Astrocyte (in vitro differentiated cells and primary cell): ENCODE results near the gene NLGN1. TPM values are rescaled to one million over a fixed set of nuclear protein-coding genes. Genes with fewer than 3 reads are reported as not detected.

Experiments
- DNase-seq: peaks from one replicate; pipeline ENCODE4 v3.0.0-alpha.2; 2010; ENCODE audit warnings: low read depth
- FAIRE-seq: peaks from 2 replicates; lab custom pipeline; 2011; peaks lifted over from hg19 to GRCh38; lab: Jason Lieb, UNC
- H2AFZ ChIP-seq: 2 replicates; pipeline ENCODE4 v1.6.0; 2012; ENCODE audit warnings: low read depth, low read length, inconsistent platforms
- H3K27ac ChIP-seq: 2 replicates; pipeline ENCODE4 v1.5.1; 2011; ENCODE audit warnings: low read depth, low read length, inconsistent platforms
- H3K27me3 ChIP-seq: 2 replicates; pipeline ENCODE4 v1.6.0; 2011; ENCODE audit warnings: low read length, inconsistent platforms; ENCODE audit not compliant: insufficient read depth
- H3K36me3 ChIP-seq: 2 replicates; pipeline ENCODE4 v1.5.1; 2011; ENCODE audit warnings: low read length, inconsistent platforms; ENCODE audit not compliant: insufficient read depth
- H3K4me1 ChIP-seq: 2 replicates; pipeline ENCODE4 v1.5.1; 2011; ENCODE audit warnings: low read length, inconsistent platforms; ENCODE audit not compliant: insufficient read depth
- H3K4me2 ChIP-seq: 2 replicates; pipeline ENCODE4 v1.6.0; 2012; ENCODE audit warnings: low read length, inconsistent platforms
- H3K4me3 ChIP-seq: 2 replicates; pipeline ENCODE4 v1.5.1; 2011; ENCODE audit warnings: low read depth, mild to moderate bottlenecking, low read length, inconsistent platforms; ENCODE audit not compliant: insufficient read depth
- H3K79me2 ChIP-seq: 2 replicates; pipeline ENCODE4 v1.6.0; 2012; ENCODE audit warnings: mild to moderate bottlenecking, low read length, inconsistent platforms; ENCODE audit not compliant: insufficient read depth
- H3K9ac ChIP-seq: 2 replicates; pipeline ENCODE4 v1.6.0; 2012; ENCODE audit warnings: mild to moderate bottlenecking, low read length, inconsistent platforms
- H3K9me3 ChIP-seq: 2 replicates; pipeline ENCODE4 v1.5.1; 2012; ENCODE audit warnings: low read depth, mild to moderate bottlenecking, low read length, inconsistent platforms; ENCODE audit not compliant: insufficient read depth
- H4K20me1 ChIP-seq: 2 replicates; pipeline ENCODE4 v1.6.0; 2012; ENCODE audit warnings: low read length, inconsistent platforms; ENCODE audit not compliant: insufficient read depth
- H3K27ac Mint-ChIP-seq: one replicate; pipeline ENCODE4 v1.8.0; 2021; ENCODE audit warnings: mild to moderate bottlenecking, mixed read lengths; ENCODE audit not compliant: unreplicated experiment
- H3K27me3 Mint-ChIP-seq: one replicate; pipeline ENCODE4 v1.8.0; 2021; ENCODE audit warnings: low read depth, mixed read lengths; ENCODE audit not compliant: unreplicated experiment
- H3K36me3 Mint-ChIP-seq: one replicate; pipeline ENCODE4 v1.8.0; 2021; ENCODE audit warnings: low read depth, mixed read lengths; ENCODE audit not compliant: unreplicated experiment
- H3K4me1 Mint-ChIP-seq: one replicate; pipeline ENCODE4 v1.8.0; 2021; ENCODE audit warnings: low read depth, mixed read lengths; ENCODE audit not compliant: unreplicated experiment
- H3K4me3 Mint-ChIP-seq: one replicate; pipeline ENCODE4 v1.8.0; 2021; ENCODE audit warnings: mild to moderate bottlenecking, moderate library complexity, mixed read lengths; ENCODE audit not compliant: unreplicated experiment
- H3K9me3 Mint-ChIP-seq: one replicate; pipeline ENCODE4 v1.8.0; 2021; ENCODE audit warnings: mild to moderate bottlenecking, mixed read lengths; ENCODE audit not compliant: unreplicated experiment
- CTCF ChIP-seq: IDR thresholded peaks from 2 replicates; pipeline ENCODE4 v1.5.1; 2011; ENCODE audit warnings: low read depth, mild to moderate bottlenecking, inconsistent platforms, low read length, moderate library complexity; ENCODE audit not compliant: insufficient read depth
- EZH2 ChIP-seq: IDR thresholded peaks from 2 replicates; pipeline ENCODE4 v1.6.1; 2012; ENCODE audit warnings: mild to moderate bottlenecking, low read length, inconsistent platforms; ENCODE audit not compliant: insufficient read depth
- total RNA-seq: library from RNA; stranded (reverse); gene quantifications from 2 replicates; pipeline ENCODE4 v1.2.1, GENCODE V29; 2021

The NLGN1 gene
- total RNA-seq, 1 donor from 2014 or later = 1.2 TPM

GRCh38 chr3:174010907-174011306 is 613.4 kb downstream of the NLGN1 start:
- Mint-ChIP-seq H3K27me3 (no peaks in the 10 kb centered on the region), H3K4me1 (no peaks in the 10 kb centered on the region), H3K27ac (no peak overlapping the region), H3K9me3 (no peaks in the 10 kb centered on the region), H3K36me3 (no peaks in the 10 kb centered on the region), H3K4me3 (no peak overlapping the region)
- no peak overlapping the region for H3K4me2 ChIP-seq
- H3K27me3 ChIP-seq = no peaks in the 10 kb centered on the region
- TF ChIP-seq EZH2 (no peak), CTCF (no peak)
- no peak overlapping the region for H2AFZ ChIP-seq
- H3K9me3 ChIP-seq = no peaks in the 10 kb centered on the region
- H3K4me1 ChIP-seq = peaks cover 2% of the 10 kb centered on the region
- H3K79me2 ChIP-seq = no peaks in the 10 kb centered on the region
- H4K20me1 ChIP-seq = no peaks in the 10 kb centered on the region
- no peak overlapping the region for H3K9ac ChIP-seq
- H3K27ac ChIP-seq = no peak overlapping the region
- FAIRE-seq (no peak), DNase-seq (no peak)
- H3K36me3 ChIP-seq = no peaks in the 10 kb centered on the region
- no peak overlapping the region for H3K4me3 ChIP-seq

- peak; percentile 88 for DNase-seq
- FAIRE-seq = peak; percentile 69
- H3K27ac ChIP-seq = peak overlapping the region; percentile 18
Measured at GRCh38 chr3:174016186-174016585, 618.6 kb downstream of the NLGN1 start.

More at GRCh38 chr3:174016186-174016585, 618.6 kb downstream of the NLGN1 start:
- Mint-ChIP-seq H3K27ac (no peak overlapping the region), H3K27me3 (no peaks in the 10 kb centered on the region), H3K4me3 (no peak overlapping the region), H3K4me1 (no peaks in the 10 kb centered on the region), H3K9me3 (no peaks in the 10 kb centered on the region), H3K36me3 (no peaks in the 10 kb centered on the region)
- Histone ChIP-seq H3K4me1 (peaks cover 11% of the 10 kb centered on the region), H3K27me3 (no peaks in the 10 kb centered on the region), H3K9me3 (no peaks in the 10 kb centered on the region), H2AFZ (peak overlapping the region; percentile 29), H3K36me3 (no peaks in the 10 kb centered on the region), H3K4me3 (no peak overlapping the region), H3K79me2 (no peaks in the 10 kb centered on the region), H3K9ac (no peak overlapping the region), H3K4me2 (peak overlapping the region; percentile 13), H4K20me1 (no peaks in the 10 kb centered on the region)
- TF ChIP-seq CTCF = no peak
- no peak for TF ChIP-seq EZH2
